Measurements from ENCODE around the gene NDUFB6. TPM values are rescaled to one million over a fixed set of nuclear protein-coding genes. Genes with fewer than 3 reads are reported as not detected.
A peak's percentile ranks its signal among the peaks of the same experiment; 100 is the strongest.

NDUFB6 gene
- polyA plus RNA-seq, 1 donor from 2014 or later: 148 TPM

GRCh38 chr9:32589083-32589723 is 16.2 kb upstream of the NDUFB6 start:
- no peak for TF ChIP-seq TAF1 (IDR thresholded peaks at IDR 0.05; ENCODE audit: low read depth)
- peak; percentile 74 for TF ChIP-seq RAD21 (conservative IDR thresholded peaks at IDR 0.05)
- TF ChIP-seq SMC3 (conservative IDR thresholded peaks at IDR 0.05; ENCODE audit: poor library complexity): peak; percentile 77
- TF ChIP-seq CTCF (IDR thresholded peaks at IDR 0.05; ENCODE audit: poor library complexity, severe bottlenecking): peak; percentile 73
- Histone ChIP-seq H2AFZ (ENCODE audit: low read depth, low read length) (no peak overlapping the region), H3K9me2 (ENCODE audit: insufficient read depth, low read length) (no peaks in the 10 kb centered on the region), H3K36me3 (ENCODE audit: insufficient read depth, low read length) (no peaks in the 10 kb centered on the region), H3K9ac (ENCODE audit: low read length) (no peak overlapping the region), H3K4me2 (ENCODE audit: low read length) (no peak overlapping the region), H3K4me3 (ENCODE audit: low read length) (no peak overlapping the region), H3K27me3 (ENCODE audit: insufficient read depth, low read depth, low read length) (peaks cover 3% of the 10 kb centered on the region), H3K9me3 (ENCODE audit: low read length) (no peaks in the 10 kb centered on the region), H4K20me1 (ENCODE audit: insufficient read depth) (no peaks in the 10 kb centered on the region), H3K27ac (ENCODE audit: low read length) (no peak overlapping the region), H3K79me2 (replicated peaks; ENCODE audit: insufficient read depth, low read length) (no peaks in the 10 kb centered on the region), H3F3A (ENCODE audit: insufficient read depth, low read length, poor library complexity, severe bottlenecking) (no peaks in the 10 kb centered on the region)

GRCh38 chr9:32587901-32588300 is 14.9 kb upstream of the NDUFB6 start:
- Histone ChIP-seq H3F3A (ENCODE audit: insufficient read depth, low read length, poor library complexity, severe bottlenecking) (no peaks in the 10 kb centered on the region), H2AFZ (ENCODE audit: low read depth, low read length) (no peak overlapping the region), H3K4me3 (ENCODE audit: low read length) (no peak overlapping the region), H3K9ac (ENCODE audit: low read length) (no peak overlapping the region), H3K9me2 (ENCODE audit: insufficient read depth, low read length) (no peaks in the 10 kb centered on the region), H3K36me3 (ENCODE audit: insufficient read depth, low read length) (no peaks in the 10 kb centered on the region), H3K27ac (ENCODE audit: low read length) (no peak overlapping the region), H3K4me2 (ENCODE audit: low read length) (no peak overlapping the region), H3K79me2 (replicated peaks; ENCODE audit: insufficient read depth, low read length) (no peaks in the 10 kb centered on the region), H4K20me1 (ENCODE audit: insufficient read depth) (no peaks in the 10 kb centered on the region), H3K9me3 (ENCODE audit: low read length) (no peaks in the 10 kb centered on the region), H3K27me3 (ENCODE audit: insufficient read depth, low read depth, low read length) (peaks cover 3% of the 10 kb centered on the region)
- TF ChIP-seq SMC3 (conservative IDR thresholded peaks at IDR 0.05; ENCODE audit: poor library complexity) (no peak), EZH2 (IDR thresholded peaks at IDR 0.05; ENCODE audit: borderline replicate concordance, insufficient read depth, low read length, poor library complexity, severe bottlenecking) (no peak), REST (IDR thresholded peaks at IDR 0.05; ENCODE audit: borderline replicate concordance) (no peak), POLR2AphosphoS5 (IDR thresholded peaks at IDR 0.05) (no peak), MXI1 (conservative IDR thresholded peaks at IDR 0.05; ENCODE audit: poor library complexity, severe bottlenecking) (no peak), RAD21 (conservative IDR thresholded peaks at IDR 0.05) (no peak), EP300 (conservative IDR thresholded peaks at IDR 0.05; ENCODE audit: poor library complexity, severe bottlenecking) (no peak), CTCF (IDR thresholded peaks at IDR 0.05; ENCODE audit: poor library complexity, severe bottlenecking) (no peak), TAF1 (IDR thresholded peaks at IDR 0.05; ENCODE audit: low read depth) (no peak)
